Measurements from ENCODE around the gene PJA2. TPM values are rescaled to one million over a fixed set of nuclear protein-coding genes. Genes with fewer than 3 reads are reported as not detected.

Gene PJA2
- polyA plus RNA-seq, 2 of the 4 experiments (the other 2 are of a cell fraction): 24.9 to 56.5 TPM

DNA sequence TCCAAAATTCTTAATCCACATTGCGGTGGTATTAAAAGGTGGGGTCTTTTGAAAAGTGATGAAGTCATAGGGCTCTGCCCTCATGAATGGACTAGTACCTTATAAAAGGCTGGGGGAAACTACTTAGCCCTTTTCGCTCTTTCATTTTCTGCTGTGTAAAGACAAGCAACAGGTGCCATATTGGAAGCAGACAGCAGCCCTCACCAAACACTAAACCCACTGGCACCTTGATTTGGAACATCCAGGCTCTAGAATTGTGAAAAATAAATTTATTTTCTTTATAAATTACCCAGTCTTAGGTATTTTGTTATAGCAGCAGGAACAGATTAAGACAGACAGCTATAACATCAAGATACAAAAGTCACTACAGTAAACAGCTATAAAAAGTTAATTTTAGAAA lies 12.8 kb downstream of the PJA2 start:
- ChIA-PET CTCF (no interaction called here), POLR2A (no interaction called here)
- 48% methylated on average over 2 of the region's 2 CpGs for WGBS (ENCODE audit: missing lambda C conversion rate)

DNA sequence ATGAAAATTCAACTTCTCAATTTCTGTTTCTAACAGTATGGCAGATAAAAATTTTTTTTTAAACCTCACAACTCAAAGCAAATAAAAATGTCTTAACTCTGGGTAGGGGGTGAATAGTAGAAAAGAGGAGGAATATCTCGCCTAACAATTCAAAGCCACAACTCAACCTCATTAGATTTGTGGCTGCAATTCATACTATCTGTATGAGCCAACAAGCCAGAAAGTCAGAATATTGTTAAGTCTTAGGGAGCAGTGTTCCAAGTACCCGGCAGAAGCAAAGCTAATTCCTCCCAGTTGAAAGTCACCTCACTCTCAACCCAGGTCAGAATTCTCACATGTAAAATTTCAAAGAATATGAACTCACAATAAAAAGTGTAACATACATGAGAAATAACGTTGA lies 15.0 kb downstream of the PJA2 start:
- no peak for DNase-seq (ENCODE audit: low read depth in 1 of 2, low spot score in 1 of 2)
- H3K4me3 ChIP-seq: no peak overlapping the region
- no peaks in the 10 kb centered on the region for H3K4me1 ChIP-seq
- ChIA-PET CTCF (no interaction called here), POLR2A (interaction anchor here (1.2 kb wide), 1 partner anchor 14 kb away, joined by 3 read pairs; the partner anchor contains the start of gene PJA2)
- no peak overlapping the region for H3K27ac ChIP-seq
- no peak overlapping the region for H3K4me2 ChIP-seq
- H3K9me3 ChIP-seq: no peaks in the 10 kb centered on the region
- TF ChIP-seq CHD2 (IDR thresholded peaks at IDR 0.05; ENCODE audit: low read length, partially characterized antibody): no peak
- TF ChIP-seq, protein P1, sequence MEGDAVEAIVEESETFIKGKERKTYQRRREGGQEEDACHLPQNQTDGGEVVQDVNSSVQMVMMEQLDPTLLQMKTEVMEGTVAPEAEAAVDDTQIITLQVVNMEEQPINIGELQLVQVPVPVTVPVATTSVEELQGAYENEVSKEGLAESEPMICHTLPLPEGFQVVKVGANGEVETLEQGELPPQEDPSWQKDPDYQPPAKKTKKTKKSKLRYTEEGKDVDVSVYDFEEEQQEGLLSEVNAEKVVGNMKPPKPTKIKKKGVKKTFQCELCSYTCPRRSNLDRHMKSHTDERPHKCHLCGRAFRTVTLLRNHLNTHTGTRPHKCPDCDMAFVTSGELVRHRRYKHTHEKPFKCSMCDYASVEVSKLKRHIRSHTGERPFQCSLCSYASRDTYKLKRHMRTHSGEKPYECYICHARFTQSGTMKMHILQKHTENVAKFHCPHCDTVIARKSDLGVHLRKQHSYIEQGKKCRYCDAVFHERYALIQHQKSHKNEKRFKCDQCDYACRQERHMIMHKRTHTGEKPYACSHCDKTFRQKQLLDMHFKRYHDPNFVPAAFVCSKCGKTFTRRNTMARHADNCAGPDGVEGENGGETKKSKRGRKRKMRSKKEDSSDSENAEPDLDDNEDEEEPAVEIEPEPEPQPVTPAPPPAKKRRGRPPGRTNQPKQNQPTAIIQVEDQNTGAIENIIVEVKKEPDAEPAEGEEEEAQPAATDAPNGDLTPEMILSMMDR (IDR thresholded peaks at IDR 0.05): no peak
- no peak for ATAC-seq
- FAIRE-seq: no peak
- WGBS (ENCODE audit: missing lambda C conversion rate): 55% methylated on average over 3 of the region's 3 CpGs

More for the DNA sequence above, 12.8 kb downstream of the PJA2 start:
- TF ChIP-seq SMC3 (IDR thresholded peaks at IDR 0.05): no peak
- DNase-seq (ENCODE audit: low read depth in 1 of 2, low spot score in 1 of 2): no peak
- Histone ChIP-seq H3K4me1 (no peaks in the 10 kb centered on the region), H3K4me3 (no peak overlapping the region), H3K27ac (no peak overlapping the region), H3K9me3 (no peaks in the 10 kb centered on the region), H3K4me2 (no peak overlapping the region)
- FAIRE-seq: no peak
- no peak for ATAC-seq

DNA sequence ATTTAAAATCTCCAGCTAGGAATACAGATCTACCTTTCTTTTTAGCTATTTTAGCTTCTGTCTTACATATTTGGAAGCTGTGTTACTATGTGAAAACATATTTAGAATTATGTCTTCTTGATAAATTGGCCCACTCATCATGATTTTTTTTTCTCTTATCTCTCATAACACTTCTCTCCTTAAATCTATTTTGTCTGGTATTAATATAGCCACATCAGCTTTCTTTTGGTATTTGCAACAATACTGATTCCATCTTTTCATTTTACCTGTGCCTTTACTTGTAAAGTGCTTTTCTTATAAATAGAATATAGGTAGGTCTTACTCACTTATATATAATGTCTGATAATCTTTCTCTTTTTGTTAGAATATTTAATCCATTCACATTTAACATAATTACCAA lies 19.6 kb downstream of the PJA2 start:
- FAIRE-seq (no peak), ATAC-seq (no peak), DNase-seq (ENCODE audit: low read depth in 1 of 2, low spot score in 1 of 2) (no peak)
- TF ChIP-seq, protein P2, sequence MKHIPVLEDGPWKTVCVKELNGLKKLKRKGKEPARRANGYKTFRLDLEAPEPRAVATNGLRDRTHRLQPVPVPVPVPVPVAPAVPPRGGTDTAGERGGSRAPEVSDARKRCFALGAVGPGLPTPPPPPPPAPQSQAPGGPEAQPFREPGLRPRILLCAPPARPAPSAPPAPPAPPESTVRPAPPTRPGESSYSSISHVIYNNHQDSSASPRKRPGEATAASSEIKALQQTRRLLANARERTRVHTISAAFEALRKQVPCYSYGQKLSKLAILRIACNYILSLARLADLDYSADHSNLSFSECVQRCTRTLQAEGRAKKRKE (CRISPR knock-in tag; IDR thresholded peaks at IDR 0.05; ENCODE audit: low read depth): no peak
- TF ChIP-seq EP300 (IDR thresholded peaks at IDR 0.05) (no peak), HEYL (CRISPR knock-in tag; IDR thresholded peaks at IDR 0.05) (no peak), CEBPB (IDR thresholded peaks at IDR 0.05) (no peak), SREBF2 (IDR thresholded peaks at IDR 0.05) (no peak), RNF2 (IDR thresholded peaks at IDR 0.05; ENCODE audit: borderline replicate concordance, low read depth) (no peak), NR3C1 (IDR thresholded peaks at IDR 0.05) (no peak), JUN (IDR thresholded peaks at IDR 0.05) (no peak), JUNB (IDR thresholded peaks at IDR 0.05) (no peak), EHF (CRISPR knock-in tag; IDR thresholded peaks at IDR 0.05) (no peak), ZC3H11A (IDR thresholded peaks at IDR 0.05) (no peak)
- TF ChIP-seq, protein P3, sequence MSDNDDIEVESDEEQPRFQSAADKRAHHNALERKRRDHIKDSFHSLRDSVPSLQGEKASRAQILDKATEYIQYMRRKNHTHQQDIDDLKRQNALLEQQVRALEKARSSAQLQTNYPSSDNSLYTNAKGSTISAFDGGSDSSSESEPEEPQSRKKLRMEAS (IDR thresholded peaks at IDR 0.05): no peak
- Histone ChIP-seq H3K4me2 (no peak overlapping the region), H3K9me3 (no peaks in the 10 kb centered on the region), H3K27ac (no peak overlapping the region), H3K4me1 (peaks cover 27% of the 10 kb centered on the region), H3K4me3 (no peak overlapping the region)
- CTCF ChIA-PET: no interaction called here
- POLR2A ChIA-PET: no interaction called here

DNA sequence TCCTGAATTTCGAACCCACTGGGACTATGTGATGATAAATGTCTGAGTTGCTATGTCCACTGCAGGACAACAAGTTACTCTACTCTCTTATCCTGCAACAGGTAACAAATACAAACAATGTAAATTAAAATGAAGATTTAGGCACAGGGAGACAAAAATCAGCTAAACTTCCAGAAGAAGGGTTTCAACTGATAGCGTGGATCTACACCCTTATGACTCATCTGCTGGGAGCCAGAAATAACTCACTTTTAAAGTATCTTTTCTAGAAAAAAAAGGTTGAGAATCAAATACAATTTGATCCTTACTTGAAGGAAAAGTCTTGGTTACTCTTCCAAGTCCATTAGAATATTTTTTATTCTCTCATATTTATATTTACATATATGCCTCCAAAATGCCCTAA lies 21.4 kb downstream of the PJA2 start:
- Histone ChIP-seq H3K4me2 (peak overlapping the region; percentile 50), H3K27ac (peak overlapping the region in 1 of 2 experiments; percentile 0; a peak in 1 of 6 replicates), H3K4me1 (peaks cover 27% of the 10 kb centered on the region), H3K4me3 (no peak overlapping the region), H3K9me3 (no peaks in the 10 kb centered on the region)
- ATAC-seq: no peak
- ChIA-PET CTCF (no interaction called here), POLR2A (interaction anchor here (1.0 kb wide), 1 partner anchor 22 kb away, joined by 3 read pairs; the partner anchor contains the start of gene PJA2)
- TF ChIP-seq HOXB5 (CRISPR knock-in tag; IDR thresholded peaks at IDR 0.05) (no peak), HDAC2 (IDR thresholded peaks at IDR 0.05) (no peak), FOSL2 (IDR thresholded peaks at IDR 0.05) (no peak), FOSL2 (CRISPR knock-in tag; IDR thresholded peaks at IDR 0.05) (peak; percentile 55)
- no peak for DNase-seq (ENCODE audit: low read depth in 1 of 2, low spot score in 1 of 2)
- WGBS (ENCODE audit: missing lambda C conversion rate): 68% methylated on average over 2 of the region's 2 CpGs
- no peak for FAIRE-seq
